Islet of Langerhans (tissue), 1 donor: ENCODE results near the gene NUDT8.
"Not testable (repeated sequence)": the region's sequence is repeated elsewhere in the genome, so short reads cannot be mapped to it uniquely, and the experiment has no call there.

Experiments used
- FAIRE-seq: peaks from one replicate; lab custom pipeline; 2011; peaks lifted over from hg19 to GRCh38; lab: Jason Lieb, UNC

NUDT8 gene

GRCh38 chr11:67641338-67642172 is 11.8 kb upstream of the NUDT8 start:
- no peak for FAIRE-seq

DNA sequence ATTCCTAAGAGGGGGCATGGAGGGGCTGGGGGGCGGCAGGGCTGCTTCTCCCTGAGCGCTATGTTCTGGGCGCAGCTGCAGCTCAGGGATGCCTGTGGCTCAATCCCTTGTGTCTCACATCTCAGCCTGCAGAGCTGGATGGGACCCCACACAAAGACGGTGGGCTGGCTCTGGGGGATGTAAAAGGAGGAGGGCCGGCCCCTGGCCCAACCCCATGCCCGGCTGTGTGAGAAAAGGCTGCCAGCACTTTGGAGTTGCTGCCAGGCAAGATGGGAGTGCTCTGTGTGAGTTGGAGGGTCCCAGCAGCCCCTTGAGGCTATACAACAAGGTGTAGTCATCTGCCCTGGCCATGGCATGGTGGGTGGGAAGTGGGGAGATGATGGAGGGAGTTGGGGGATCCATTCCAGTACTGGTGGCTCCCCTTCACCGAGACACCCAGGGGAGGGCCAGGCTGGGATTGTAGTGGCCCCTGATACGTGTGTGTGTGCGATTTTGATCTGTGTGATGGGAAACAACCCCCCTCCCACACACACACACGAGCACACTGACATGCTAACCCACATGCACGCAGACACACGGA is 11.1 kb upstream of the NUDT8 start:
- no peak for FAIRE-seq

- FAIRE-seq, result no peak
Measured at GRCh38 chr11:67640021-67640757, 10.5 kb upstream of the NUDT8 start.

- no peak for FAIRE-seq
Measured at GRCh38 chr11:67639438-67639859, 9.7 kb upstream of the NUDT8 start, which contains the start of gene TBX10. Gene TBX10 (minus strand): TSS chr11:67639763. CDS start chr11:67639472, 291 bp downstream.

GRCh38 chr11:67638535-67639437 is 9.0 kb upstream of the NUDT8 start:
- no peak for FAIRE-seq

- not testable (repeated sequence) for FAIRE-seq
Measured at GRCh38 chr11:67637441-67637840, 7.7 kb upstream of the NUDT8 start.

DNA sequence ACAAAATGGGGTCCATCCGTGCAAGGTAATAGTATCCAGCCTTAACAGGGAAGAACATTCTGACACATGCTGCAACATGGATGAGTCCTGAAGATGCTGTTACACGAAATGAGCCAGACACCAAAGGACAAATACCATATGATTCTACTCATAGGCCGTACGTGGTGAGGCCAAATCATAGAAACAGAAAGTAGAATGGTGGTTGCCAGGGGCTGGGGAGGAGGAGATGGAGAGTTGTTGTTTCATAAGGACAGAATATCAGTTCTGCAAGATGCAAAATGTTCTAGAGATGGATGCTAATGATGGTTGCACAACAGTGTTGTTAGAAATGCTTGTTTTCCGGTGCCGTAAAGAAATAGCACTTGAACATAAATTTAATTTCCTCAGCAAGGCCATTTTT is 7.2 kb upstream of the NUDT8 start:
- no peak for FAIRE-seq

DNA sequence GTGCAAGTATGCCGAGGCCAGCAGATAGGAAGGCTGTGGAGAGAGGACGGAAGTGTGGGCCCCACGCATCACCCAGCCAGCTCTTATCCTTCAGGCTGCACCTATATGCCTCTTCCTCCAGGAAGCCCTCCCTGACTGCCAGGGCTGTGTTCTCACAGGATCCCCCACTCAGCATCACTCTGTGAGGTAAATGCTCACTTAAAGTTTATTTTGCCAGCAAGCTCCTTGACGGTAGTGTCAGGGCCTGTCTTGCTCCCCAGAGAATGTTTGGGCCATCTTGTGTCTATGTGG is 5.4 kb upstream of the NUDT8 start:
- no peak for FAIRE-seq

DNA sequence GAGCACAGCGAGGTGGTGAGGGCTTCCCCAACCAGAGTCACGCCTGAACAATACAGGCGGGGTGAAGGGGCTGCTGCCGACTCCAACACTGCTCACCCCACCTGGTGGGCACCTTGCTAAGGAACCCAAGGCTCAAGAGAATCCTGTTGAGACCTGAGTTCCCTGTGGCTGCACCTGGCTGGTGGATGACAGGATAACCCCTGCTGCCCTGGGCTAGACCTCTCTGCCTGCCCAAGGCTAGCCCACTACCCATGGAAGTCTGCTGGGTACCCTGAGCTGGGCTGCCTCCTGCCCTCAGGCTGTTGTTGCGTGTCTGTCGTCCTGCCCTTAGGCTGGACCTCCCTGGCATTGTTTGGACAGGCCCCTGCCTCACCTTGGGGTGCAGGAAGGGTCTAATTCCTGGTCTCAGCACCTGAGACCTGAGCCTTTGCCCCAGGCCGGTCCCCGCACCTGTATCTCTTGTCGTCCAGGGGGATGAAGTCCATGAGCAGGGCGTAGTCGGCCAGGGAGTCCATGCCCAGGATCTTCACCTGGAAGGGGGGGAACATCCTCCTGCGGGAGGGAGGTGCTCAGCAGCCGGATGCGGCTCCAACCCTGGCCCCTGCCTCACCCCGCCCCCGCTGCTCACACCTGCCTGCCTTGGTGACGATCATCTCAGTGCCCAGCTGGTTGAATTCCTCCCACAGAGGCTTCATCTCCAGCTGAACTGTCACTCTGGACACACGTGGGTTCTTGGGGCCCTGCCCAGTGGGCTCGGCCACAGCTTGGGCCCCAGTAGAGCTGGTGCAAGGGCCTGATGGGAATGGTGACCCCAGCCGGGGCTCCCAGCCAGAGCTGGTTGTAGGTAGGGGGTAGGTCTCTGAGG is 4.9 kb upstream of the NUDT8 start:
- no peak for FAIRE-seq

DNA sequence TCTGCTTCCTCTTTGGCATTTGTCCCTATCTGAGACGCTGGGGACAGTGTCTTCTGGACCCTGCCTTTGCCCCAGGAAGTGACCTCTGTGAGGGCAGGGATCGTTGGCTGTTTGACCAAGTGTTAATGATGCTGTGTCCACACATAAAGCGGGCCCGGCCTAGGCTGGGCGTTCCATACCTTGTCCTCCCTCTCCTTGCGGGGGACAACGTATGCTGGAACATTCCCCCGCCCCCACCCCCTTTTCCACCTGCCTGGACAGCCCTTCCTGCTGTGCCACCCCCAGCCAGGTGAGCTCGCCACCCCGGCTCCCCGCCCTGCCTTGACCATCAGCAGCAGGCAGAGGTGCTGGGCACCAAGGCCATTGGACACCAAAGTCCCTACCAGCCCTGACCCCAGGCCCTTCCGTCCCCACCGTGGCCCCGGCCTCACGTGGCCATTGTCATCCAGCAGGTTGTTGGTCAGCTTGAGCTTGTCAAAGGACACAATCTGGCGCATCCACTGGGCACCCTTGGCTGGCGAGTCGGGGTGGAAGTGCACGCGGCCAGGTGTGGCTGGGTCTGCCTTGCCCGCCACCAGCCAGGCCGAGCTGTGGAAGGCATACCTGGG is 4.1 kb upstream of the NUDT8 start:
- no peak for FAIRE-seq

DNA sequence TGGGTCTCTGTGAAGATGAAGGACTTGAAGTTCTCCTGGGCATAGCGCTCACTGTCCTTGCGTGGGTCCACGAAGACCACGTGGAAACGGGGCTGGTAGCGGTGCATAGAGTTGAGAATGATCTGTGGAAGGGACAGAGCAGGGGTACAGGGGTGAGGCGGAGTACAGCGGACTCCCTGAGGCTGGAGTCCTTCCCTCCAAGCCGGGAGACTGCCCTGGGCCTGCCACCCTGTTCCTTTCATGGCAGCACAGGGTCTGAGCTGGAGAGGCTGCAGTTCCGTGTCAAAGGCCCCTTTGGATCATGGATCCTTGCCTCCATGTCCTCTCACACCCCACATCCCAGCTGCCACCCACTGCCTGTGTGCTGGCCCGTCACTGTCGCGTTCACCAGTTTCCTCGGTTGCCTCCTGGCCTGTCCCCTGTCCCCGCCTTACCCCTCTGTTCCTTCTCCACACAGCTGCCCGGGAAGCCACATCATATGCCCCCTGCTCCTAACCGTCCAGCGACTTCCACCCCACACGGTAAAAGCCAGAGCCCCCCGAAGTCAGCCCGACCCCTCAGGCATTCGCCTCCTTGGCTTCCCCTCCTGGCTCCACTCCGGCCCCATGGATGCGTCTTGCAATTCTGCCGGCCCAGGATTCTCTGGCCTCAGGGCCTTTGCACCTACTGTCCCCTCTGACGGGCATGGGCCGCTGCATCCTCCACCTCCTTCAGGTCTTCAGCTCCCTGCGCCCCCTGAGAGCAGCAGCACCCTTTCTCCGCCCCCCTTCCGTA is 3.4 kb upstream of the NUDT8 start:
- no peak for FAIRE-seq

DNA sequence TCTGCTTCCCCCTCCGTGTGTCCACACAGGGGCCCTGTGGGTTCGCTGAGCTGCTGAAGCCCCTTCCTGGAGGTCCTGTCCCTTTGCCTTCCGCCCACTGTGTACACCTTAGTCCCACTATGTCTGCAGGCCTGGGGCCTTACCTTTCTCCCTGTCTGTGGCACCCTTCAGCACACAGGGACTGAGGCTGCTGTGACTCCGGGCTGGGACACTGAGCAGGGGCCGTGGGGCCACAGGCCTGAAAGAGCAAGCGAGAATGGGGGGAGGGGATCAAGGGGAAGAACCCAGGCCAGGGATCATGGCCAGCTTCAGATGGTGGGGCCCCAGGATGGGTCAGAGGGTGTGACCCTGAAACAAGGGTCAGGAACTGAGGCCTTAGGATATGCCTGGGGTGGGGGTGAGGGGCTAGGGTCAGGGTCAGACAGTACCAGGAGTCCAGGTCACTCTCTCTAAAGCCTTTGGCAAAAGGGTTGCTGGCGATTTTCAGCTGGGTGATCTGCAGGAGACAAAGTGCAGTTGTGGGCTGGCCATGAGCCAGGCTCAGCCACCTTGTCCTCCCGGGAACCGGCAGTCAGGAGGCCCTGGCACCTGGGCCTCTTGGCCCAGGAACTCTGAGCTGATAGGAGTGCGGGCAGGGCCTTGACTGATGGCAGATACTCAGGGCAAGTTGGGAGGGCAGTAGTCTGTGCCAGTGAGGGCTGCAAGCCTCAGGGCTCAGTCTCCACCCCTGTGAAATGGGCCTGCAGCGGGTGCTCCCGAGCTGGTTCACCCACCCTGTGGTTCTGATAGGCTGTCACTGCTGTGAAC is 2.6 kb upstream of the NUDT8 start:
- FAIRE-seq, result no peak

DNA sequence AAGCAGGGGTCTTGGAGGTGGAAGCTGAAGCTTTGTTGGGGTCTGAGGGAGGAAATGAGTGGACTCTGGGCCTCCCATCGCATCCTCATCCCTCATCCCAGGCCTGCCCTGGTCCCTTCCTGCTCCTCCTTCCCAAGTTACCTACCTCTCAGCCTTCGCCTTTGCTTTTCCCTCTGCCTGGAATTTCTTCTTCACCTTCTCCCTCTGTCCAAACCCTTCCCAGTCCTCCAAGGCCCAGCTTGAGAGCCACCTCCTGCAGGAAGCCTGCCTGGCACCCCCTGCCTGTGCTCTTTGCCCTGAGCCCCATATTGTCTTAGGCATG is 2.1 kb upstream of the NUDT8 start:
- FAIRE-seq, result no peak

DNA sequence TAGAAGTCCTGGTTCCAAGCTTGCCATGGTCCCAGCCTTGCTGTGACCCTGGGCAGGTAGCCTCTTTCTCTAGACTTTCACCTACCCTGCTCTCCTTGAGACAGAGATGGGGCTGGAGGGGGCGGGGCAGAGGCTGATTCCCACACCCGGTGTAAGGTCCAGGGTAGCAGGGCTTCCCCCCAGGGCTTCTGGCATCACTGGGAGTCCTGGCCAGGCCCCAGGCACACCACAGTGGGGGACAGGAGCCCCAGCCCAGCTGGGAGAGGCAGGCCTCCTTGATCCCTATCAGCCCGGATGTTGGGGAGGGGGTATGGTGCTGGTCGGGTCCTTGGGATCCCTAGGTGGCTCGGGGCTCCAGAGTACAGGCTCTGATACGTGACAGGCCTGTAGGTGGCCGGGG is 1.7 kb upstream of the NUDT8 start:
- FAIRE-seq, result no peak

DNA sequence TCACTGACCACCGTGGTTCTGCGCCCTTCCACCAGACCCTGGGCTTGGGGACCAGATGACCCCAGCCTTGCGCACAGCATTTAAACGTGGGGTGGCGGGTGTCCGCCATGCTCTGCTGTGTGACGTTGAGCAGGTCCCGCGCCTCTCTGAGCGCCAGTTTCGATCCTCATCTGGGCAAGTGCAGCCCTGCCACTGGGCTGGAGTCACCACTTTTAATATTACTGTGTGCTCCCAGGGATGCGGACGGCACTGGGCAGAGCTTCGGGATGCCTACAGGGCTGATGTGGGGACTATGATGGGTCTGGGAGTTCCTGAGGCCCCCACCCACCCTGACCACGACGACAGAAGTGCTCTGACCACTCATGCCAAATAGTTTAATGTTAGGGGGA is 1.2 kb upstream of the NUDT8 start:
- no peak for FAIRE-seq

- no peak for FAIRE-seq
Measured at GRCh38 chr11:67630228-67630942, 648 bp upstream of the NUDT8 start.

- no peak for FAIRE-seq
Measured at GRCh38 chr11:67628710-67629385, 889 bp downstream of the NUDT8 start.
